Fibroblast of skin of scalp (primary cell): ENCODE data around the gene DEGS1.
"Not testable (repeated sequence)": the region's sequence is repeated elsewhere in the genome, so short reads cannot be mapped to it uniquely, and the experiment has no call there.

Experiments used
- DNase-seq: peaks from one replicate; pipeline ENCODE4 v3.0.0-alpha.2; 2013

DEGS1 gene

DNA sequence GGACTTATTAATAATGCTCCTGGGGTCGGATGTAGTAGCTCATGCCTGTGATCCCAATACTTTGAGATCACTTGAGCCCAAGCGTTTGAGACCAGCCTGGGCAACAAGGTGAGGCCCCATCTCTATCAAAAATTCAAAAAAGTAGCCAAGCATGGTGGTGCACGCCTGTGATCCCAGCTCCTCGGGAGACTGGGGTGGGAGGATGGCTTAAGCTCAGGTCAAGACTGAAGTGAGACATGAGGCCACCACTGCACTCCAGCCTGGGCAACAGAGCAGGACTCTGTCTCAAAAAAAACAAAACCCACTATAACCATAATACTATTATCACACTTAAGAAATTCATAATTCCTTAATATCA, 1.6 kb upstream of the DEGS1 start:
- no peak for DNase-seq

DNA sequence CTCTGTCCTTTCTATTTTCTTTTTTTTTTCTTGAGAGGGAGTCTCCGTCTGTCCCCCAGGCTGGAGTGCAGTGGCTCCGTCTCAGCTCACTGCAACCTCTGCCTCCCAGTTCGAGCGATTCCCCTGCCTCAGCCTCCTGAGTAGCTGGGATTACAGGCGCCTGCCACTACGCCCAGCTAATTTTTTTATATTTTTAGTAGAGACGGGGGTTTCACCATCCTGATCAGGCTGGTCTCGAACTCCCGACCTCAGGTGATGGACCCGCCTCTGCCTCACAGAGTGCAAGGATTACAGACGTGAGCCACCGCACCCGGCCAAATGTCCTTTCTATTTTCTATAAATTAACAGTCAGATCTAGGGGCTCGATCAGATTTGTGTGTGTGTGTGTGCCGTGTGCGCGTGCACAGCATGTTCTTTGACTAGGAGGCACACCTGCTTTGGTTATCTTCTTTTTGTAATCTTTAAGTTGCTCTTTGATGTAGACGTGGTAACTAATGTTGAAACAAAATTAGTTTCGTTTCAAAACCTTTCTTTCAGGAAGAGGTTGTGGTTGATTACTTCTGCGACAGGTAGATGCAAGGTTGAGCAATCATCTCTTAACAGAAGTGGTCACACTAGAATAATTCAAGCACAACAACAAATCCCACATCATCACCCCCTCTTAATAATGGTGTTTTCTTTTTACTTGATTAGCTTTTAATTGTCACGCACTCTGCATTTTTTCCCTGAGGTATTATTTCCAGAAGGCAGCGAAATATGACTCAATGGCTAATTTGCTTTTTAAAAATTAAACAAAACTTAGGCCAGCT, 779 bp upstream of the DEGS1 start:
- no peak for DNase-seq

DNA sequence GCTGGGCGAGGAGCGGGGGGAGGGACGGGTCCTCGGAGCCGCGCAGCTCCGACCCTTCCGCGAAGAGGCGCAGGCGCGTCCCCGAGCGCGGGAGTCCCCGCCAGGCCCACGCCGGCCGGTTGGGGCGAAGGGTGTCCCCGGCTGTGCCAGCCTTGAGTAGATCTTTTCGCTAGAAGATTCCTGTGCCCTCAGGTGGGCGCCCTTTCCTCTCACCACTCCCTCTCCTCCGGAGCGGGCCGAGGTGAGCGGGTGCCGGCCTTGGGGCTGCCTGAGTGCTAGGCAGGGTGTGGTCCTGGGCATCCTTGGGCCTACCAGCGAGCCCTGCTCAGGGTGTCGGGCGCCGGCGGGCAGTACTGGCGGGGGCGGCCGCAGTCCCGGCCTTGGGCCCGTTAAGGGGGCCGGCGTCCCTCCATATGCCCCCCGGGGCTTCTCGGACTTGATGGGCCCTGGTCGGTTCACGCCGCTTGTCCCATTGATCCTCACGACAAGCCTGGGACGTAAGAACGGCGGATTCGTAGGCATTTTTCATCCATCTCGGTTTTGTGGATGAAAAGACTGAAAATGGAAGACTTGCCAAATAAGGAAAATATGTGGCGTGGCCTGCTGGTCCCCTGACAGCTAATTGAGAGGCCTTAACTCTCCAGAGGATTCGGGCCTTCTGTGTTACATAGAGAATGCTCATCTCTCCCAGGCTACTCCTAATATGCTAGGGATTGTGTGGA, 712 bp downstream of the DEGS1 start:
- DNase-seq = peak; percentile 91

DNA sequence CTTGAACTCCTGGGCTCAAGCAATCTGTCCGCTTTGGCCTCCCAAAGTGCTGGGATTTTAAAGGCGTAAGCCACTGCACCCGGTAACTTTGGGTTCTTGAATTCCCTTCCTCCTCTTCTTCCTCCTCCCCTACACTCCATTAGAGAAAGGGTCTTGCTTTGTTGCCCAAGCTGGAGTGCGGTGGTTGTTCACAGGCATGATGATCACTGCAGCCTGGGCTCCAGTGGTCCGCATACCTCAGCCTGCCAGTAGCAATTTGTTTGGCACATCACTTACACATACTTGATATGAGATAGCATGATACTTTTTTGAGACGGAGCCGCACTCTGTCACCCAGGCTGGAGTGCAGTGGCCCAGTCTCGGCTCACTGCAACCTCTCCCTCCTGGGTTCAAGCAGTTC, 2.2 kb downstream of the DEGS1 start:
- no peak for DNase-seq

DNA sequence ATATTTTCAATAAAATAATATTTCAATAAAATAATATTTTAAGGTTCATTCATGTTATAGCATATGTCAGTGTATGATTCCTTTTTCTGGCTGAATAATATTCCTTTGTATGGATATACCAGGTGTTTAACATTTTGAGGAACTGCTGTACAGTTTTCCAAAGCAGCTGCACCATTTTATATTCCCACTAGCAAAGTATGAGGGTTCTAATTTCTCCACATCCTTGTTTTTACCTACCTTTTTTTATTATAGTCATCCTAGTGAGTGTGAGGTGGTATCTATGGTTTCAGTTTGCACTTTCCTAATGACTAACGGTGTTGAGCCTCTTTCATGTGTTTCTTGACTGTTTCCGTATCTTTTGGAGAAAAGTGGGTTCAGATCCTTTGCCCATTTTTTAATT, 5.2 kb downstream of the DEGS1 start:
- DNase-seq = no peak

DNA sequence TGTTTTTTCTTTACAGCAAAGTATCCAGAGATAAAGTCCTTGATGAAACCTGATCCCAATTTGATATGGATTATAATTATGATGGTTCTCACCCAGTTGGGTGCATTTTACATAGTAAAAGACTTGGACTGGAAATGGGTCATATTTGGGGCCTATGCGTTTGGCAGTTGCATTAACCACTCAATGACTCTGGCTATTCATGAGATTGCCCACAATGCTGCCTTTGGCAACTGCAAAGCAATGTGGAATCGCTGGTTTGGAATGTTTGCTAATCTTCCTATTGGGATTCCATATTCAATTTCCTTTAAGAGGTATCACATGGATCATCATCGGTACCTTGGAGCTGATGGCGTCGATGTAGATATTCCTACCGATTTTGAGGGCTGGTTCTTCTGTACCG, 6.5 kb downstream of the DEGS1 start:
- peak; percentile 44 for DNase-seq

DNA sequence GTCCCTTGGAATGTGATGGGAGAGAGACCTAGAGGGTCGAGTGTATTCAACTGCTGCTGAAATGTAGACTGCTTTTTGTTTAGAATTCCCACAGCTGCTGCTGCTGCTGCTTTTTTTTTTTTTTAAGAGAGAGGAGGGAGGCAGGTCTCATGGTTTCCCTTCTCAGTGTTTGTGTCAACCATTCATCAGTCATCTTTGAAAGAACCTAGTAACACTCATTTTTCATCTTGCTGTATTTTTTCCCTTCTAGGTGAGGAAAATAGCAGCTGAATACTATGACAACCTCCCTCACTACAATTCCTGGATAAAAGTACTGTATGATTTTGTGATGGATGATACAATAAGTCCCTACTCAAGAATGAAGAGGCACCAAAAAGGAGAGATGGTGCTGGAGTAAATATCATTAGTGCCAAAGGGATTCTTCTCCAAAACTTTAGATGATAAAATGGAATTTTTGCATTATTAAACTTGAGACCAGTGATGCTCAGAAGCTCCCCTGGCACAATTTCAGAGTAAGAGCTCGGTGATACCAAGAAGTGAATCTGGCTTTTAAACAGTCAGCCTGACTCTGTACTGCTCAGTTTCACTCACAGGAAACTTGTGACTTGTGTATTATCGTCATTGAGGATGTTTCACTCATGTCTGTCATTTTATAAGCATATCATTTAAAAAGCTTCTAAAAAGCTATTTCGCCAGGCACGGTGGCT, 9.2 kb downstream of the DEGS1 start:
- no peak for DNase-seq

DNA sequence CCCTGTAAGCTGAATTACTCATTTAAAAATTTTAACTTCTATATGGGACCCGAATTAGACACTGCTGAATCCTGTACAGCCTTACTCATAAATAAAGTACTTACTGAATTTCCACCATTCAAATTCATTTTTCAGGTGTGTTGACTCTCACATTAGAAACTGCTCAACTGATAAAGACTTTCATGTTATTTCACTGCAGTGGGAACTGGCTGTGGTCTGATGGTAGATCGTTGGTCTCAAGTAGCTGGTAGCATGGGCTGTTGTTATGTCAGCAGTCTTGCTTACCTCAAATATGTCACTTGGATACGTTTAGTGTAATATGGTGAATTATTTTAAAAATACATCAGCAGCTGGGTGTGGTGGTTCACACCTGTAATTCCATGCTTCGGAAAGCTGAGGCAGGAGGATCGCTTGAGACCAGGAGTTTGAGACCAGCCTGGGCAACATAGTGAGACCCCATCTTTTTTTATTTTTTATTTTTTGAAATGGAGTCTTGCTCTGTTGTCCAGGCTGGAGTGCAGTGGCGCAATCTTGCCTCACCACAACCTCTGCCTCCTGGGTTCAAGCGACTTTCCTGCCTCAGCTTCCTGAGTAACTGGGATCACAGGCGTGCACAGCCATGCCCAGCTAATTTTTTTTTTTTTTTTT, 10.4 kb downstream of the DEGS1 start:
- DNase-seq = no peak

DNA sequence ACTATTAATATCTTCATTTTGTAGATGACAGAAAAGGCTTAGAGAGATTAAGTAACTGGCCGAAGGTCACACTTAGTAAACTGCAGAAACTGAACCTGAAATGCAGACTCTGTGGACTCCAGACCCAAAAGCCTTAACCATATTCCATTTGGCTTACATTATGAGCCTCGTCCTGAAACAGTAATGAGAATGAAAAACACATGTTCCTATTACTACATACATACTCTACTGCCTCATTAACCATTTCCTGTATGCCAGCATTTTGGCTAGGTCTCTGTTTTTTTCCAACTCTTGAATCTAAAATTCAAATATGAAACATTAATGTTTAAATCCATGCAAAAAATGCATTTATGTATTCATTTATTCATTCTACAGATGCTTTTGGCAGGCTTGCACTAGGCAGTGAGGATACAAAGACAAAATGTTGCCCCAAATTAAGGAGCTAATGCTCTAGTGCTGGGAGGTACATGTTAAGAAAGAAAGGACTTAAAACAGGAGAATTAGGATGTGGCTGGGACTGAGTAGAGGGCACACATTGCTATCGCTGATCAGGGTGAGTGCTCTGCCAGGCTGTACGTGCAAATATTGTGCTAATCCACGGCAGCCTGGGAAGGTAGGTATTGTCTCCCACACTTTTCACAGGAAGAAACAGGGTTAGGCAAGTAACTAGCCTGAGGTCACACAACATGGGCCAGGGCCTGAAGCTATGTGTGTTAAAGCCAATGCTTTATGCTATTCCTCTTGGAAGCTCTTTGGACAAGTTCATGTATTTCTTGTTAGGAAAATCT, 14.0 kb downstream of the DEGS1 start:
- DNase-seq = no peak

DNA sequence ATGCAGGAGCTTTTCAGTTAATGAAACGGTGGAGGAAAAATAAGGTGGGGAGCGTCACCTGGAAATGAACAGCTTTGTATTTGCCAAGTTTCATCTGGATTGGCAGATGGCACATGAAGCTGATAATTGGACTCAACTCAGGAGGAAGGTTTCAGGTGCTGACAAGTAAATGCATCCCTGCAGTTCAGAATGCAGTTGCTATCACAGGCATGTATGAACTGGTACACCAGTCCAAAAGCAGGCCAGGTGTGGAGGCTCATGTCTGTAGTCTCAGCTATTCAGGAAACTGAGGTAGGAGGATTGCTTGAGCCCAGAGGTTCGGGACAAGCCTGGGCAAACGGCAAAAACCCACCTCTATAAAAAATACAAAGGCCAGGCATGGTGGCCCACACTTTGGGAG, 15.5 kb downstream of the DEGS1 start:
- no peak for DNase-seq

DNA sequence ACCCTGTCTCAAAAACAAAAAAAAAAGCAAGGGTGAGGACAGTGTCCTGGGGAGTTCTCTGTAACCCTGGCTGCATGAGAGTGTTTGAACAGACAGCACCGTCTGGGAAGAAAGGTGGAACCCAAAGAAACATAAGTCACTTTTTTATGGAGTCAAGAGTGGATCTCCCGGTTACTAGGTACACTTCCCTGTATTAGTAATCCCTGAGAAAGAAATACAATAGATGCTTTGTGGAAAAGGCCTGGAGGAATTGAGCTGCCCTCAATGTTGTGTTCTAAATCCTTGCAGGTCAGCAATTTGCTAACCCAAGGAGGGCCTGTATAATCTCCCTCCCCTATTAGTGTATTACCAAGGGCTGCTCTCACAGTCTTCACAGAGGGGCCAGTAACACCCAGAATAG, 16.6 kb downstream of the DEGS1 start:
- no peak for DNase-seq

DNA sequence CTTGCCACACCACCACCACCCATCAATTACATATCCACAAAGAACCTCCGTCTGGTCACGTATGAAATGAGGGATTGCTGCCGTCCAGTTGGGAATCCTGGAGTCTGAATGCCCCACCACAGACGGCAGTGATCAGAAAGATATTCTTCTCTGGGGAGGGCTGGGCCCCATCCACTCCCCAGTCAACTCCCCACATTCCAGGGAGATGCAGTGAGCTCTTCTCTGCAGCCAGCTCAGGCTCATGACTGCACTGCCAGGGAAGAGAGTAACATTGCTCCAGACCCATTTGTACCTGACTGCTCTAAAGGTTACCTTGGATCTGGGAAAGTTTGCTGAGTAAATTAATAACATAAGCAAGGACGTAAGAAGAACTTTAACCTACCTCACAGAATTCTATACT, 18.3 kb downstream of the DEGS1 start:
- DNase-seq = no peak

DNA sequence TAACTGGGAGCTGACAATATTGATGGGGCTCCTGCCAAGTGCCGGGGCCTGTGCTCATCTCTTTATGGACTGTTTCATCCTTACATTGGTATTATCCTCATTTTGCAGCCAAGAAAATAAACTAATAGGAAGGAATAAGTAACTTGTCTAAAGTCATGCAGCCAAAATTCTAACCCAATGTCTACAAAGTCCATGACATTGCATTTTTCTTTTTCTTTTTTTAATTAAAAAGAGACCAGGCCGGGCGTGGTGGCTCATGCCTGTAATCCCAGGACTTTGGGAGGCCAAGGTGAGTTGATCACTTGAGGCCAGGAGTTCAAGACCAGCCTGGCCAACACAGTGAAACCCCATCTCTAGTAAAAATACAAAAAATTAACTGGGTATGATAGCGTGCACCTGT, 18.8 kb downstream of the DEGS1 start:
- no peak for DNase-seq

DNA sequence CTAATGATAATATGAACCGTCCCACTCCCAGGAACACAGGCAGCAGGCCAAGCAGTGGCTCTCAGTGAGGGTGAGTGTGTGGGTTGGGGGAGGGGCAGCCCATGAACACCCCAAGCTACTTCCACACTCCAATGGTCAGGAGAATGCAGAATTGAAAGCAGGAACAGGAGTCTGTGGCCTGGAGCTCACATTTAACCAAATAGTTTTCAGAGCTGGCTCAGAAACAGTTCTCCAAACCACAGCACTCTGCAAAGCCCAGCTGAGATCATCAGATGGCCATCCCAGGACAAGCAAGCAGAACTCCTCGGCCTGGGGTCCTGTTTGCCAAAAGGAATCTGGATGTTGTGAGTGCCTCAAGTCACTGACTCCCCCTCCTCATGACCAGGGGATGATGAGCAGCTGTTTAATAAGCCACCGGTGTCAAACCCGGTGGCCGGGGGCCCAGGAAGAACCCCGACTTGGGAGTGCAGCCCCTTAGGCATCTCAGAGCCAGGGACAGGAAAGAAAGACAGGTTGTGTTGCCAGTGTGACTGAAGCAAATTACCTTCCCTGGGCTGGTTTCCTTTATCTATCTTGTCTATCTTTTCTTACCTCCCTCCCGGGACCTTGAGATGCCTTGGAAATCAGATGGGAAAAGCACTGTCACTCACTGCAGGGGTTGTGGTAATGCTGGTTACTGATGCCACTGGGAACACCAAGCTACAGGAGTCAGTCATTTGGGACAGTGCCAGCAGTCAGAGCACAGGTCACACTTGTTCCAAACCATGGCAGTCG, 20.4 kb downstream of the DEGS1 start:
- peak; percentile 85 for DNase-seq

DNA sequence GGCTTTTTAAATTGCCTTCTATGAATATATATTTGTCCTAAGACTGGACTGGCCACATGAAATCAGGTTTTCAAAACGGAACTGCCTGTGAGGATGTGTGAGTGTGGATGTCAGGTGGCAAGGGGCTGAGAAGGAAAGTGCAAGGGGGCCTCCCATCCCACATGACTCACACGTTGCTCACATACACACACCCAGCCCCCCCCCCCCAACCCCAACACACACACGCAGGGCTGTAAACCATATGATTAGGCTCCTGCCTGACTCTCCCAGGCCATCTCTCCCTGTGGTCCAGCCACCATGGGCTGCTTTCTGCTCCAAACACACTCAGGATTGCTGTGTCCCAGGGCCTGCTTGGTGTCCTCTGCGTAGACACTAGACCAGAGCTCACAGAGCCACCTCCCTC, 22.4 kb downstream of the DEGS1 start:
- peak; percentile 81 for DNase-seq

DNA sequence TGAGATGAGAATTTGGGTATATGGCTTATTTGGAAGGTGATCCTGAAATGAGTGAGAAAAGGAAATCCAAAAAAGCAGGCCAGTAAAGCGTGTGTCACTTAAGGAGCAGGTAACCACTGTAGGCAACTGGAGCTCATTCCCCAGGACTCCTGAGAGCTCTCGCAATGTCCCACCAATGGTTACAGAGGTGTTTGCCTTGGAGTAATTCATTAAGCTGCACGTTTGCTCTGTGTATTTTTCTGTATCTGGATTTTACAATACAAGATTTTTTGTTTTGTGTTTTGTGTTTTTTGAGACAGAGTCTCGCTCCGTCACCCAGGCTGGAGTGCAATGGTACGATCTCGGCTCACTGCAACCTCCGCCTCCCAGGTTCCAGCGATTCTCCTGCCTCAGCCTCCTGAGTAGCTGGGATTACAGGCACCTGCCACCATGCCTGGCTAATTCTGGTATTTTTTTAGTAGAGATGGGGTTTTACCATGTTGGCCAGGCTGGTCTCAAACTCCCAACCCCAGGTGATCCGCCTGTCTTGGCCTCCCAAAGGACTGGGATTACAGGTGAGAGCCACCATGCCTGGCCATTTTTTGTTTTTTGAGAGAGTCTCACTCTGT, 23.0 kb downstream of the DEGS1 start:
- DNase-seq = not testable (repeated sequence)

DNA sequence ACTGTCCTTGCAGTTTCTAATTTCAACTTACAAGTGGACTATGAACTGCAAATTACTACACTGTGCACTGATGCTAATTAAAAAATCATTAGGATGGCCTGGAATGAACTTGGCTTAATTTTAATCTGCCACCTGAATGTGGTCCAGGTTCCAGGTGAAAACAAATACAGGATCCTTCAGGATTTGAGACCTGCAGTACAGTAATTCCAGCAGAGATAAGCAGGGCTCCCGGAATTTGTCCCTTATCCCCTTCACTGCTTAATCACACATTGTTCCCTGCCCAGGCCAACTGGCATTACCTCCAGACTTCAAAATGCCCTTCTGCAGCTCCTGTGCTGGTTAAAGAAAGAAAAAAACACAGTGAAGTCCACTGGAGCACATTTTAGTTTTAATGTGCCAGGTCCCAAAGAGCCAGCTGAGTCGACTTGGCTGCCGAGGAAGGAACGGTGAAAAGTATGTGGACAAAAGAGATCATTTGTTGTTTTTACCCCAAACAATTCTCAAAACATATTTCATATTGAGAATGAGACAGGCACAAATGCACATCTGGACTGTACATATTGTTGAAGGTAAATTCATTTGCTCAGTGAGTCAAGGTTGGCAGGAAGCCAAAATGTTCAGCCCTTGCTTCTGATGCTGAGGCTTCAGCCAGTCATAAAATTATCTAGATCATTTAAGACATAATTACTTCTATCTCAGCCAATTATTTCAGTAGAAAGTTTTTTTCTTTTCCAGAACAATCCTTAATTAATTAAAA, 28.3 kb downstream of the DEGS1 start:
- peak; percentile 63 for DNase-seq

DNA sequence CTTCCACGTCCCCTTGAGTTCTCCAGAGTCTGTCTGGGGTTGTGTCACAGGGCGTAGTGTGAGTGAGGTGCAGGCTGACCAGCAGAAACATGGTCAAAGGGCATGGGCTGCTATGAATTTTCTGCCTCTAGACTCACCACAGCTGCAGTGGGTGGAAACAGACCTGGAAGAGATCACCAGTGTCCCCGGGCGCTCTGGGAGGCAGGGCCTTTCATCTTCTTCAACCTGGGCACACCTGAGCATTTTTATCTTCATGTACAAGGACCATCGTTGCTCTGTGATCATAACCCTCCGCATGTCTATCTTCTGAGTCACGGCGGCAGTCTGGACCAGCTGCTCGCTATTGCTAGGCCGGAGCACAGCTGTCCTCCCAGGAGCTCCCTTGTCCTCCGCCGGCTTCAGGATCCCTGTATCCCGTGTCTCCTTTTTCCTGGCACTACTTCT, 29.6 kb downstream of the DEGS1 start:
- DNase-seq = no peak

DNA sequence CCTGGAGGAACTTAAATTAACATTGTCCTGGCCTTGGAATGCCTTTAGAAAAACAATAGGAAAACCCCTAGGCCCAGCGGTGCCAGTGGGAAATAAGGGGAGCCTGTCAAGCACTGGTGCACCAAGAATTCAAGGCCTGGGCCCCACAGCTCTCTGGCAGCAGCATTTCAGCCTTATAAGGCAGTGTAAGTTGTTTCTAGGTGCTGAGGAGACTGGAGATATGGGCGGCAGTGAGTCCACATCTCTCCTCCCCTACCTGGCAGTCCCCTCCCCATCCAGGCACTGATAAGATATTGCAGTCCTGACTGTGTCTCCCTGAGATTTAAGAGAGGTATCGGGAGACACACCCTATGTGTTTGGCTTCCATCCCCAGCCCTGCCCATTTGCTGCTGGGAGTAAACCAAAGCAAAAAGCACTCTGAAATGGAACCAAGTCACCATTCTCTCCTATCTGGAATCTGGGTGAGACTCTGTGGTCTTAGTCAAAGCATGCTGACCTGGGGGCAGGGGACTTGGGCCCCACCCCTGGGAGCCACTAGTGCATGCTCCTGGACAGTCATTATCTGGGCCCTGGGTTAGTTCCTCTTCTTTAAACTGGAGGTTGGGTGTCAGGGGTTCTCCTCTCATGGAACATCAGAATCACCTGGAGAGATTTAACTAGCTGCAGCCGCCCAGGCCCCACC, 30.5 kb downstream of the DEGS1 start:
- no peak for DNase-seq

DNA sequence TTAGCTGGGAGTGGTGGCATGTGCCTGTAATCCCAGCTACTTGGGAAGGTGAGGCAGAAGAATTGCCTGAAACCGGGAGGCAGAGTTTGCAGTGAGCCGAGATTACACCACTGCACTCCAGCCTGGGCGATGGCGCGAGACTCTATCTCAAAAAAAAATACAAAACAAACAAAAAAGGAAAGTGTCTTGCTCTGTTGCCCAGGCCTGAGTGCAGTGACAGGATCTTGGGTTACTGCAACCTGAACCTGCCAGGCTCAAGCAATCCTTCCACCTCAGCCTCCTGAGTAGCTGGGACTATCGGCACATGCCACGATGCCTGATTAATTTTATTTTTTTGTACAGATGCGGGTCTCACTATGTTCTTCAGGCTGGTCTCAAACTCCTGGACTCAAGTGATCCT, 33.3 kb downstream of the DEGS1 start:
- DNase-seq = no peak
